Activated CD4-positive, alpha-beta T cell treated with anti-CD3 and anti-CD28 coated beads, Interleukin-2, amount 50 U/mL, for 48 hours (primary cell): ENCODE data around the gene CASP1.
A peak's percentile ranks its signal among the peaks of the same experiment; 100 is the strongest.
"Not testable (repeated sequence)": the region's sequence is repeated elsewhere in the genome, so short reads cannot be mapped to it uniquely, and the experiment has no call there.

Experiments
- DNase-seq, 2 experiments: peaks; one replicate each; pipeline ENCODE4 v3.0.0-alpha.2; 2020

The CASP1 gene

DNA sequence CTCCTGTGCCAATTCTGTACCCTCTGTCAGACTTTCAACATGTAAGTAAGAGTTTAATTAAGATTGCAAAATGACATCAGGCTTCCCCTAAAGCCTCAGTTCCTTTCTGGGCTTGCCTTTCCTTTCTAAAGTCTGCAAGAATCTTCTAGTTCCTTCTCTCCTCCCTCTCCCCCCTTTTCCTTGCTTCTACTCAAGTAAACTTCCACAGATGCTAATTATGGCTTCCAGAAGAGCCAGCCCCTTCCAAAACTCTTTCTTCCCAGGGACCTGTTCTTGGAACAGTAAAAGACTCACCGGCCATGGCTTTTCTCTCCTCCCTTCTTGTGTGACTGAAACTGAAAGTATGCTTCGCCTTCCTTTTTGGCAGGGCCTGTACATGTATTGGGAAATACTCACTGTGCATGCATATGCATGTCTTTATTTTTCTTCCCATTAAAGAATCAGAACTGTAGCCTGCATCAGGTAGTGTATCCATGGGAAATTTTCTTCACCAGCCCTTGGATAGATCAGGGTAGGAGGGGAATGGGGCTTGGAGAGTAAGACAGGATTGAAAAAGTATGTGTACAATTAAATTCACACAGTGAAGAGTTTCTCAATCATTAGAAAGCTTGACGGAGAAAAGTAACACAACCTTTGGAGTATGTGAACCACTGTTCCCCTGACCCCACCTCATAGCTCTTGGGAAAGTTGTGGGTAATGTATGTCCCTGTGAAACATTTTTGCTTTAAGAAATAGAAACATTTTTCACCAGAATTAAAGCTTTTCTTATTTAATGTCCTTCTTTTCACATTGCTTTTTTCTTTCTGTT, at the start of gene CASP1:
Gene CASP1, minus strand, starts transcription at position 332 of the 808 bp plus-strand sequence. Its CDS starts 31 bp downstream, at position 301.
- peak in 1 of 2 experiments; percentile 34 for DNase-seq

DNA sequence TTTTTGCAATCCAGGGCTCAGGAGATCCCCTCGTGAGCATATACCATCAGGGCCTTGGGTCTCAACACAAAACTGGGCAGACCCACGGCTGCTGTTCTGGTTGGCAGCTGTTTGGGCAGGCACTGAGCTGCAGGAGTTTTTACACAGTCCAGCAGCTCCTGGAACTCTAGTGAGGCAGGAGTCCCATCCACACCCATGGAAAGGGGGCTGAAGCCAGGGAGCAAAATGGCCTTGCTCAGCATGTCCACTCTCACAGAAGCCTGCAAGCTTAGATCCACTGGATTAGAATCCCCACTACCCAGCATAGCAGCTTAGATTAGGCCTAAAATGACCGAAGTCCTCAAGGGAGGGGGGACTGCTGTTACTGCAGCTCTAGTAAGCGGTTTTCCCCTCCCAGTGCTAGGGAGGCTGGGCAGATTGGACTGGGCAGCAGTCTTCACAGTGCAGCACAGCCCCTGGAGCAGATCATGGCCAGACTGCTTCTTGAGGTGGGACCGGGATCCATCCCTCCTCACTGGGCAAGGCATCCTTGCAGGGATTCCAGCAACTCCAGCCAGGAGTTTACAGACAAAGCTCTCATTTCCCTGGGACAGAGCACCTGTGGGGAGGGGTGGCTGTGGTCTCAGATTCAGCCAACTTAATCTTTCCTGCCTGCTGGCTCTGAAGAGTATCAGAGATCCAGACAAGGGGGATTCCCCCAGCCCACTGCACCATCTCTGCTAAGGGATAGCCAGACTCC, 46.6 kb upstream of the CASP1 start:
- no peak for DNase-seq

DNA sequence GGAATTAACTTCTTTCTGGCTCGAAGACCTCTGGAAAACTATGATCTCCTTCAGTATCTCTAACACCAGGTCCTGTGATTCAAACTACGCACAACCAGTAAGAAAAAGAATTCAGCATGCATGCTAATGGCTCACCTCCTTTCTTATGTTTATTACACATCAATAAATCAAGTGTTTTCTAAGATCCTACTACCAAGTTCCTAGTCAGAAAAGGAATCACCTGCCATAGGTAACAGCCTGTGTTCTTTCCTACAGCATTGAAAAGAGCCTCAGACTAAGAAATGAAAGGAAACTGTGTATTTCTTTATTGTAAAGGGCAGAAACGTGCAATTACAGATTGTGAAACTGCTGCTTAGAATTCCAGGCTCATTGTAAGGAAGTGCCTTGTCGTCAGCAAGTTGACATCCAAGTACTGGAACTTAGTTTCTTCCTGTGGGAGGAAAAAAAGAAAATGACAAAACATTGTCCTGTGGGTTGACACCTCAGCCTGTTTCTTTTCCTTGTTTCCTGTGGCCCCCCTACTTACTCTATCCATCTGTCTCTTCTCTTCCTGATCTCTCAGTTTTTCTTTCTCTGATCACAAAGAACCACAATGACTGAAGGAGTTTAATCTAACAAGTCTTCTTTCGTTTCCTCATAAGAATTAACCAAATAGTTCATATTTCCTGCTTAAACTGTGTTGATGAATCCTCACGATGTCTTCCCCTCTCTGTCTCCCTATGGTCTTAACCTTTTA, 45.4 kb upstream of the CASP1 start:
- DNase-seq = not testable (repeated sequence)

DNA sequence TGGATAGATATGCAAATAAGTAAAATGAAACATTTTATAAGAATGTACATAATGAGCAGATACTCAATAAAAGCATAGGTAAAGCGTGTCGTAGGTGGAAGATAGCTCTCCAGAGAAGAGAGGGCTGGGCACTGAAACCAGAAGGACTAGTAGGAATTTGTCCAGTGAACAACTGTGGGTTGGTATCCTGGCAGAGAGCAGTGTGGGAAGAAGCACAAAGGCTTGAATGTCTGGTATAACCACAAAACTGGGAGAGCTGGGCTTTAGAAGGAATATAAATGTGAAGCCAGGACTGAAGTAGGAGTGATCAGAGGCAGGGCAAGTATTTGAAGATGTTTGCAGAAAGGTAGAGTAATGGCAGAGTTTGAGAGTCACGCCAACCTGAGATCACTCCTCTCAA, 43.3 kb upstream of the CASP1 start:
- no peak for DNase-seq

DNA sequence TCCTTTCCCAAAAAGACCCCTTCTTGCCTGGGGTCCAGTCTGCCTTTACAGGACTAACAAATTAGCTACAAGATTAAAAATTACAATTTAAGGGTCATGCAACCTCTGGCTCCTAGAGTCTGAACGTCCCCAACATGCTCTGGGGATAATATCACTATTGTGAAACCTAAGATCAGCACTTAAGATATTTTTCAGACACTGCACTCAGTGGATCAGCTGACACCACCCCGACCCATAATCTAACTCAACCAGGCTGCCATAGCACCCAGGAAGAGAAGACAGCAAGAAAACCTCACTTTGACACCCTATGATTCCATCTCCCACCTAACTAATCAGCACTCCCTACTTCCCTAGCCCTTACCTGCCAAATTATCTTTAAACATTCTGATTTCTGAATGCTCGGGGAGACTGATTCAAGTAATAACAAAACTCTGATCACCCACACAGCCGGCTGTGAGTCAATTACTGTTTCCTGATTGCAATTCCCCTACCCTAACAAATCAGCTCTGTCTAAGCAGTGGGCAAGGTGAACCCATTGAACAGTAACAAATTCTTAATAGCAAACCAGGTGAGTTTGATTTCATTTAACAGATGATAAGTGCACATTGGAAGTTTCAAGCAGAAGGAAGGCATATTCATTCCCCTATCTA, 42.3 kb upstream of the CASP1 start:
- peak; percentile 41 to 60 for DNase-seq

DNA sequence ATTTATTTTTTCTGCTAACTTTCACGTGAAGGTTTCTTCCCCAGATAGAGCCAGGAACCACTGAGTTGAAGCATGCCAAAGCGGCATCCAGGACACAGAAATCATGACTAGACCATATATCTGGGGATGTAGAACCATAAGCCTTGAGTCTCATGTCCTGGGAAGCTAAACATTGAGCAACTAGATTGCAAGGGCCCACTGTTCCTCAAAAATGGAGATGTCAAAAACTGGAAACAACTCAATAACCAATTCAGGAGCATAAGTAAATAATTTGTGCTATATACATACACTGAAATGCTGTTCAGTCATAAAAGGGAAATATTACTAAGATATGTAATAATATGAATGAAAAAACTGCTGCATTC, 39.2 kb upstream of the CASP1 start:
- DNase-seq = no peak

DNA sequence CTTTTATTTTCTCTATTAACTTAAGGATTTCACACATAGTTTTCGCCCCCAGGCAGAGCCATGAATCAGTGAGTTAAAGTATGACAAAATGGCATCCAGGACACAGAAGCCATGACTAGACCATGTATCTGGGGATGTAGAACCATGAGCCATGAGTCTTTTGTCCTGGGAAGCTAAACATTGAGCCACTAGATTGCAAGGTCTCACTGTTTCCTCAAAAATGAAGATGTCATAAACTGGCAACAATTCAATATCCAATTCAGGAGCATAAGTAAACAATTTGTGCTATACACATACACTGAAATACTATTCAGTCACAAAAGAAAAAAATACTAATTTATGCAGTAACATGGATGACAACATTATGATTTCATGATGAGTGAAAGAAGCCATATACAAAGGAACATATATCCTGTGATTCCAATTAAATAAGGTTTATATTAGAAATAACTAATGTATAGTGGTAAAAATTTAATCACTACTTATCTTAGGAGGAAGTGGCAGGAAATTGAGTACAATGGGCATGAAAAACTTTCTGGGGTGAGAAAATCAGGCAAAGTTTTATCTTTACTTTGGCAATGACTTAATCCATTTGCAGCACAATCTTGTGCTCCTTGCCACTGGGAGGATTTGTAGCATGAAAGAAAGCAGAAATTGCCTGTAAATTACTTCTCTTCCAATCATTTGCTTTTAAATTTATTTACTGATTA, 38.7 kb upstream of the CASP1 start:
- no peak for DNase-seq

DNA sequence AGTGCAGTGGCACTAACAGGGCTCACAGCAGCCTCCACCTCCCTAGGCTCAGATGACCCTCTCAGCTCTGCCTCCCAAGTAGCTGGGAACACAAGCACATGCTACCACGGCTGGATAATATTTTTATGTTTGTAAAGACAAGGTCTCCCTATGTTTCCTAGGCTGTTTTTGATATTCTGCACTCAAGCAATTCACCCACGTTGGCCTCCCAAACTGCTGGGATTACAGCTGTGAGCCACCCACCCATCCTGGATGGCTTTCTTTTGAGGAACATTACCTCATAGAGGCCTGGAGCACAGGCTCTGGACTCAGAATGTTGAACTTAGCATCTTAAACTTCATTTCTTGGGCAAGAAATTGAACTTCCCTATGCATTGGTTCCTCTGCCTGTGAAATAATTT, 37.1 kb upstream of the CASP1 start:
- DNase-seq = not testable (repeated sequence)

DNA sequence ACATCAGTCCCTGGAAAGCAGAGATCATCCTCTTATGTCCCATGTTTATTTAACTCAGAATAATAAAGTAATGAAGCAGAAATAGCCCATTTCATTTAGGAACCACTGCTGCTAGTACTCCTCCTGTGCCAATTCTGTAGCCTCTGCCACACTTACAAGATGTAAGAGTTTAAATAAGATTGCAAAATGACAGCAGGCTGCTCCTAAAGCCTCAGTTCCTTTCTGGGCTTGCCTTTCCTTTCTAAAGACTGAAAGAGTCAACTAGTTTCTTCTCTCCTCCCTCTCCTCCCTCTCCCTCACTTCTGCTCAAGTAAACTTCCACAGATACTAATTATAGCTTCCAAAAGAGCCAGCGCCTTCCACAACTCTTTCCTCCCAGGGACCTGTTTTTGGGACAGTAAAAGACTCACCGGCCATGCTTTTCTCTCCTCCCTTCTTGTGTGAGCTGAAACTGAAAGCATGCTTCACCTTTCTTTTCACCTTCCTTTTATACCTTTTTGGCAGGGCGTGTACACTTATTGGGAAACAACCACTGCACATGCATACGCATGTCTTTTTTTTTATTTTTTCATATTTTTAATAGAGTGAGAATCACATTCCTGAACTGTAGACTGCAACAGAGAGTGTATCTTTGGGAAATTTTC, 36.3 kb upstream of the CASP1 start:
- no peak for DNase-seq

DNA sequence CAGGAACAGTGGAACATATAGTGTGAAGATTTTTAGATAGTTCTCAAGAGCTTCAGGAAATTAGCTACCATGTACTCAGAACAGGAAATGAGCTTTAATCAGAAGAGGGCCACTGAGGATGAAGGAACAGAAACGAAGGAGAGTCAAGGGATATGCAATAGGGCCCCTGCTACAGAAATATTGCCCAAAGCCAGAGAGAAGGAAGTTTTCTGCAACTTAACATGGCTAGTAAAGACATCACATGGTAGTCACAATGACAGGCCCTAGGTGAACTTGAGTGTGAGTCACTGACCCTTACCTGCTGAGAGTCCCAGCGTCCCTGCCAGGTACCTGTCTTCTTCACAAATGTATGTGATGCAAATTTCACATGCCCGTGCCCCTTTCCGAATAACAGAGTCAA, 35.4 kb upstream of the CASP1 start:
- no peak for DNase-seq

DNA sequence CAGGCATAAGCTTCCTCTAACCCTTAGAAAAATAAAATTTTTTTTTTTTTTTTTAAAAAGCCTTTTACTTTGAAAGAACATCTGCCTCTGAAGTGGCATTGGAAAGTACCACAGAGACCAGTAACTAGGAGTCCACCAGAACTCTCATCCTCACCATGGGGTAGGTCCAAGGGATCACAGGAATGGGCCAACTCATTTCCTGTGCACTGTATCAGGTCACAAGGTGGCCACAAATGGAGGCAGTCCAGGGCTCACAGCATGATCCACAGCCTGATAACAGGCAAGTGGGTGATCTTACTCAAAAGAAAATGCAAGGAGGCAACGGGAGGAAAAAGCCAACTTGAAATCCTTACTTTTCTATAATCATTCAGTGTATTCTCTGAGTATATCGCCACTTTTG, 34.8 kb upstream of the CASP1 start:
- not testable (repeated sequence) for DNase-seq

DNA sequence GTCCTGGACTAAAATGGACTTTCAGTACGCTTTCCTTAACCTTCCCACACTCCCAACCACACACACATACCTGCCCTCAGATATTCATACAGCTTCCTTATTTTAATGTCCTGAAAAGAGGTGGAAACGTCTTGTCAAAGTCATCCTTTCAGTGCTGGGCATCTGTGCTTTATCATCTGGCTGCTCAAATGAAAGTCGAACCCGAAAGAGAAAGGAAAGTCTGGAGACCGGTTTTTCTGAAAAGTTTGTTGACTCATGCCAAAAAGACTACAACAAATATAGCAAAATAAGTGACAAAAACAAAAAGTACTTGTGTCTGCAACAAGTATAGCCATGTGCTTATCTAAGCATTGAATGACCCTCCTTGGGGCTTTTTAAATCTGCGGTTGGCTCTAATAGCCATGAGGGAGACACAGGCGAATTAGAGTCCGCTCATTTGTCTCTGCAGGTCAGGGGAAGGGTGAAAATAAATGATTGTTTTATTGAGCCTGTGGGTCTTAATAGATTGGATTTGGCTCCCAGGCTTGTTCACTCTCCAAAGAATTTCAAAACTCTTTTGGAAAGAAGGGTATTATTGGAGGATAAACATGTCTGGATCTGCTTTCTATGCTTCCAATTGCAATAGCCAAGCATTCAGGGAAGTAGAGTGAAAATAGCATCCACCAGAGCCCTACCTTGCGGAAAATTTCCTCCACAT, 28.4 kb upstream of the CASP1 start:
- not testable (repeated sequence) for DNase-seq

DNA sequence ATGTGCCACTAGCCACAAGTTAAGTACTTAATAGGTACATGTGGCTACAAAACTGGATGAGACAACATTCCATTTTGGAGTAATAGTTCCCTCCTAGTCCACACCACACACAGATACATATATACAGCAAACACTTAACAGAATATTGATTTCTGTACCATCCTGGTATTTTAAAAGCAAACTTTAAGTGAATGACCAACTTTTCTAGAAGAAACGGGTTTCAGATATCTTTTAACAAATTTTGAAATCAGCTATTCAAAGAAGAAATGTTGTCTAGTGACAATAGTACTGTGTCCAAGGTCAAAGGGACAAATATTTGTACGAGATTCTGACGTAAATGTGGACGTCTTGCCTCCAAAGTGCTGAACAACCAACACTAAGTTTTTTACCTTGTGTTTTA, 22.5 kb upstream of the CASP1 start:
- no peak for DNase-seq

DNA sequence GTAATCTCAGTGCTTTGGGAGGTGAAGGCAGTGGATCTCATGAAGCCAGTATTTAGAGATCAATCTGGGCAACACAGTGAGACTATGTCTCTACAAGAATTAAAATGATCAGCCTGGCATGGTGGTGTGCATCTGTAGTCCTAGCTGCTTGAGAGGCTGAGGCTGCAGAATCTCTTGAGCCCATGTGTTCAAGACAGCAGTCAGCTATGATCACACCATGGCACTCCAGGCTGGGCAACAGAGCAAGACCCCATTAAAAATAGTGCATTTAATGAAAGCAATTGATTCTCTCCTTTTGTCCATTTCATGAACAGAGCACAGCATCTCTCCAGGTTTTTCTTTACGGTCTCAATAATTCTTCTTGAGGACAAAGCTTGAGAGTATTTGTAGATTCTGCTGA, 21.5 kb upstream of the CASP1 start:
- no peak for DNase-seq

DNA sequence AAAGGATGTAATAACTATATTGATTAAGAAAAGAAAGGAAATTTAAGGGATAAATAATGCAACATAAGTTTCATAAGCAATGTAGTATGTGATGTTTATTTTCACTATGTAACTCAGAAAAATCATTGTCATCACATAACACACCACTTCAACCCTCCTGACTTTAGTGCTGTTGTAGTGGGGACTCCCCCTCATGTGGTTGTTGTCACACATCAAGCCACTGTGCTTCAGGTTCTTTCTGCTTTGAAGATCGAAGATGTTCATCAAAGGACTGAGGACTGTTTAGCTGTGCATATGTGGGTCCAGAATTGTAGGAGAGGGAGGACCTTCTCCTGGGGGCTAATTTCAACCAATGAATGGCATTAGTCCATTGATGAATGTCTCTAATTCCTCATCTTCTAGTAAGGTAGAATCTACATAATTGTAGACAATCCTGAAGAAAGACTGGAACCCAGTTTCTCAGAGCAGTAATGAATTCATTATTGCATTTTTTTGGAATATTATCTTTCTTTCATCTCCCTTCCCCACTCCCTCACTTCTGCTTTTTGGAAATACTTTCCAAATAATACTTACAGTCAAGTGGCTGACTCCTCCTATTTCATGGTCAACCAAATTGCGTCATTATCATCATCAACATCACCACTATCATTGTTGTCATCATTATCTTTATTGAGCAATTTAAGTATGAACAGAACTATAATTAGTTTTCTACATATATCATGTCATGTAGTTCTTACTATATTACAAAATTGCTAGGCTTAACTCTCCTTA, 20.0 kb upstream of the CASP1 start:
- DNase-seq = no peak

DNA sequence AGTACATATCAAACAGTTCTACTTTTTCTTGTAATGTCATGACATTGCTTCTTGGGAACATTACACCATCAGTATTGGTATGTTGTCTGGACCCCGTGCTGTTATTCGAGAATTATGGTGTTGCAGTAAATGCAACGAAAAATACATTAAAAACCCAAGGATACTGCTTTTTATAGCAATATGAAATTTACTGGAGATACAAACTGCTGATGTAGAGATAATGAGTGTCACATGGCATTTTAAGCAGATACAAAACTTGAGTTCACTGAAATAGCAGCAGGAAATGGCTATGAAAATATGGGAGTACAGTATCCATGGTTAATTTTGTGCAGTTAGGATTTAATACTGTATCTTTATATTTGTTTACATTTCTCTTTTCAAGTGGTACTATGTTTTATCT, 17.5 kb upstream of the CASP1 start:
- DNase-seq = no peak

DNA sequence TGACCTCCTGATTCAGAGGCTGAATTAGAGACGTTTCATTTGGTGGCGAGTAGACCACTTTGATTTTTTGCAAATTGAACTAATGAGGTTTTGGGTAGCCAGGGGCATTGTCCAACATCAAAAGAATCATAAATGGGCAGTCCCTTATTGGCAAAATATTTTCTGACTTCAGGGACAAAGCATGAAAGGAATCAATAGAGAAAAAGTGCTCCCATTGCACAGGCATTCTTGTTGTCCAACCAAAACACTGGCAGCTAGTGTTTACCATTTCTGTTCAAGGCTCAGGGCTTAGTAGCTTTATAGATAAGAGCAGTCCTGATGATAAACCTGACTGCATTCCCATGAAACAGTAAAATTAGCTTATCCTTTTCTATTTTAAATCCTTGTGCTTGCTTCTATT, 16.6 kb upstream of the CASP1 start:
- no peak for DNase-seq

DNA sequence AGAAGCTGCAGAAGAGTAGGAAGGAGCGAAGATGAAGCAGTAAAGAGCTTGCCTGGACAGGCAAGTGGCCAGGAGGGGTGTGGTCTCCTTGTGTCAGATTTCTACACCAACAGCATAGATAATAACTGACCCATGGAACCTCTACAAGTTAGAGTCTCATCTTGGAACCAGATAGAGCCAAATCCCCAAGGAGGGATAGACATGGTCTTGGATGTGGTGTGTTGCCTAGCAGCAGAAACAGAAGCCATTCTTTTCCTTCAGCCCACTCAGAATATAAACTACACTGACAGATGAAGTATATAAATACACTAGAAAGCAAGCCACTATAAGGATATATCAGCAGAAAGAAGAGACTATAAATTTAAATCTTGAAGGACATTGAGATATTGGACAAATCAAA, 14.5 kb upstream of the CASP1 start:
- DNase-seq = no peak

DNA sequence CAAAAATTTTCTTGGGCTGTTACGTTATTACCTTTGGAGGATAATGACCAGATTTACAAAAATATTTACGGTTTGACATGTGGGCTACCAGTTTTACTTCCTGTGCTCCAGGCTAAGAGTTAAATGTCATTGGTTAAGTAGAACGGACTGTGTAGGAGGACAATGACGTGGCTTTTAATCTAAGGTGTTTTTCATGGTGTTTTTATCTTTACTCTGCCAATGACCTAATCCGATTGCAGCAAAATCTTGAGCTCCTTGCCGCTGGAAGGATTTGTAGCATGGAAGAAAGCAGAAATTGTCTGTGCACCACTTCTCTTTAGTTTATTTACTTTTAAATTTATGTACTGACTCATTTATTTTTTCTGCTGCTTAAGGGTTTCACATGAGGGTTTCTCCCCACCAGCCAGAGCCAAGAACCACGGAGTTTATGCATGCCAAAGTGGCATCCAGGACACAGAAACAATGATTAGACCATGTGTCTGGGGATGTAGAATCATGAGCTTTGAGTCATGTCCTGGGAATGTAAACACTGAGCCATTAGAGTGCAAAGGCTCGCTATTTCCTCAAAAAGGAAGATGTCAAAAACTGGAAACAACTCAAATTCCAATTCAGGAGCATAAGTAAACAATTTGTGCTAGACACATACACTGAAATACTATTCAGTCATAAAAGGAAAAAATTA, 12.1 kb upstream of the CASP1 start:
- no peak for DNase-seq
